HG02970 (cell line): ENCODE data around the gene SLC6A8.

ENCODE experiments used
- ATAC-seq: cut with Tn5 transposase; IDR thresholded peaks from one replicate; pipeline ENCODE4 v1.9.1; 2021; ENCODE audit warnings: mild to moderate bottlenecking, moderate library complexity, moderate number of reproducible peaks; ENCODE audit not compliant: unreplicated experiment, low FRiP score

SLC6A8 gene

GRCh38 chrX:153647461-153648357 is 40.0 kb upstream of the SLC6A8 start:
- ATAC-seq, result no peak

- no peak for ATAC-seq
Observed at GRCh38 chrX:153648358-153649177, 39.2 kb upstream of the SLC6A8 start.

- no peak for ATAC-seq
Observed at GRCh38 chrX:153649178-153649914, 38.4 kb upstream of the SLC6A8 start.

- no peak for ATAC-seq
Observed at GRCh38 chrX:153649915-153650782, 37.6 kb upstream of the SLC6A8 start.

GRCh38 chrX:153650959-153651358 is 36.8 kb upstream of the SLC6A8 start:
- ATAC-seq, result no peak

GRCh38 chrX:153651540-153652079 is 36.1 kb upstream of the SLC6A8 start:
- ATAC-seq, result no peak

GRCh38 chrX:153653556-153653955 is 34.2 kb upstream of the SLC6A8 start:
- ATAC-seq, result no peak

- ATAC-seq, result no peak
Observed at GRCh38 chrX:153657161-153657560, 30.6 kb upstream of the SLC6A8 start.

- no peak for ATAC-seq
Observed at GRCh38 chrX:153659268-153659667, 28.5 kb upstream of the SLC6A8 start.

- ATAC-seq, result no peak
Observed at GRCh38 chrX:153662266-153662665, 25.5 kb upstream of the SLC6A8 start.

- ATAC-seq, result no peak
Observed at GRCh38 chrX:153665726-153666306, 21.9 kb upstream of the SLC6A8 start.

- ATAC-seq, result no peak
Observed at GRCh38 chrX:153667281-153667955, 20.3 kb upstream of the SLC6A8 start.

GRCh38 chrX:153667956-153668396 is 19.8 kb upstream of the SLC6A8 start:
- ATAC-seq, result no peak

GRCh38 chrX:153668423-153669173 is 19.1 kb upstream of the SLC6A8 start:
- ATAC-seq, result no peak

GRCh38 chrX:153669174-153669890 is 18.4 kb upstream of the SLC6A8 start:
- no peak for ATAC-seq

GRCh38 chrX:153669901-153670731 is 17.6 kb upstream of the SLC6A8 start:
- ATAC-seq, result no peak
